GM06990 (cell line): ENCODE results near the gene SLCO1B3.
A peak's percentile ranks its signal among the peaks of the same experiment; 100 is the strongest.

ENCODE experiments used
- DNase-seq: peaks from one replicate; pipeline ENCODE4 v3.0.0-alpha.2; 2011; ENCODE audit not compliant: insufficient read length; ENCODE audit errors: extremely low read depth
- H3K27me3 ChIP-seq: replicated peaks from 2 replicates; pipeline ENCODE4 v1.6.0; 2011; ENCODE audit warnings: low read length; ENCODE audit not compliant: control insufficient read depth, insufficient read depth
- H3K36me3 ChIP-seq: 2 replicates; pipeline ENCODE4 v1.5.1; 2011; ENCODE audit warnings: low read length; ENCODE audit not compliant: control insufficient read depth, insufficient read depth
- H3K4me3 ChIP-seq: replicated peaks from 2 replicates; pipeline ENCODE4 v1.5.1; 2011; ENCODE audit warnings: low read depth, mild to moderate bottlenecking, control low read depth, low read length
- TF ChIP-seq, protein P1 (sequence below): IDR thresholded peaks from 2 replicates; pipeline ENCODE4 v1.5.1; 2011; ENCODE audit warnings: low read length, control low read depth, mild to moderate bottlenecking, inconsistent platforms; ENCODE audit not compliant: insufficient read depth, poor library complexity, severe bottlenecking

Gene SLCO1B3

GRCh38 chr12:20798554-20798953 lies 12.0 kb upstream of the SLCO1B3 start:
- DNase-seq = no peak
- Histone ChIP-seq H3K27me3 (no peaks in the 10 kb centered on the region), H3K36me3 (no peaks in the 10 kb centered on the region), H3K4me3 (no peak overlapping the region)
- TF ChIP-seq, protein P1, sequence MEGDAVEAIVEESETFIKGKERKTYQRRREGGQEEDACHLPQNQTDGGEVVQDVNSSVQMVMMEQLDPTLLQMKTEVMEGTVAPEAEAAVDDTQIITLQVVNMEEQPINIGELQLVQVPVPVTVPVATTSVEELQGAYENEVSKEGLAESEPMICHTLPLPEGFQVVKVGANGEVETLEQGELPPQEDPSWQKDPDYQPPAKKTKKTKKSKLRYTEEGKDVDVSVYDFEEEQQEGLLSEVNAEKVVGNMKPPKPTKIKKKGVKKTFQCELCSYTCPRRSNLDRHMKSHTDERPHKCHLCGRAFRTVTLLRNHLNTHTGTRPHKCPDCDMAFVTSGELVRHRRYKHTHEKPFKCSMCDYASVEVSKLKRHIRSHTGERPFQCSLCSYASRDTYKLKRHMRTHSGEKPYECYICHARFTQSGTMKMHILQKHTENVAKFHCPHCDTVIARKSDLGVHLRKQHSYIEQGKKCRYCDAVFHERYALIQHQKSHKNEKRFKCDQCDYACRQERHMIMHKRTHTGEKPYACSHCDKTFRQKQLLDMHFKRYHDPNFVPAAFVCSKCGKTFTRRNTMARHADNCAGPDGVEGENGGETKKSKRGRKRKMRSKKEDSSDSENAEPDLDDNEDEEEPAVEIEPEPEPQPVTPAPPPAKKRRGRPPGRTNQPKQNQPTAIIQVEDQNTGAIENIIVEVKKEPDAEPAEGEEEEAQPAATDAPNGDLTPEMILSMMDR = peak; percentile 7

DNA sequence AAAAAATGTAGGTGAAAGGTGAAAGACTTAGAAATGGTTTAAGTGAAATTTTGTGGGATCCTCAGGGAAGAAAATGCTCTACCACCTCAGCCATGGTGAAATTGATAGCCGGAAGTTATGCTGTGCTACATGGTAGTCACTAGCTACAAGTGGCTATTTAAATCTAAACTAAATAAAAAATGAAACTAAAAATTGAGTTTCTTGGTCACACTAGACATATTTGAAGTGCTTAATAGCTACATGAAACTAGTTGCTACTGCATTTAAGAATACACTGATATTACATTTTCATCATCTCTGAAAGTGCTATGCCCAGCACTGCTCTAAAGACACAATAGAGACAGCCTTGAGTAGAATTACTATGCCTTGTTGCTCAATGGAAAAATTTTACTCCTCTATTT lies 10.3 kb upstream of the SLCO1B3 start:
- Histone ChIP-seq H3K27me3 (no peaks in the 10 kb centered on the region), H3K36me3 (no peaks in the 10 kb centered on the region), H3K4me3 (no peak overlapping the region)
- DNase-seq = no peak
- TF ChIP-seq, protein P1 = no peak

GRCh38 chr12:20801035-20801434 lies 9.5 kb upstream of the SLCO1B3 start:
- Histone ChIP-seq H3K27me3 (no peaks in the 10 kb centered on the region), H3K4me3 (no peak overlapping the region), H3K36me3 (no peaks in the 10 kb centered on the region)
- no peak for DNase-seq
- TF ChIP-seq, protein P1 = no peak

DNA sequence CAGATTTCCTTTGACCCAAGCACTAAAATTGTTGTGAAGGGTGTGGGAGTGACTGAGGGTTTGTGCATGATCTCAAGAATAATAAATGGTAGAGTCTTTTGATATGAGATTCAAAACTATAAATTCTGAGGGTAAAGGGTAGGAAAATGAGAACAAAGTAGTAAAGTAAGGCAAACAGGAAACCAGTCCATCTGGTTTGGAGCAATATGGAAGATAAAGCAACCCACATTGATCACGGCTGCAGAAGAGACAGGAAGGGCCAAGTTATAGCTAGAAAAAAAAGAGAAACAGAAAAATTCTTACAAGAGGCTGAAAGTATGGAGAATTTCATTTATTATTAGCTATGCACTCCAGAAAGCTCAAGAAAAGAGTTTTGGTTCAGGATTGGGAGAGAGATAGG lies 4.6 kb upstream of the SLCO1B3 start:
- no peaks in the 10 kb centered on the region for H3K36me3 ChIP-seq
- H3K27me3 ChIP-seq = no peaks in the 10 kb centered on the region
- TF ChIP-seq, protein P1 = no peak
- DNase-seq = no peak
- no peak overlapping the region for H3K4me3 ChIP-seq

GRCh38 chr12:20807192-20808080 lies 3.1 kb upstream of the SLCO1B3 start:
- Histone ChIP-seq H3K36me3 (no peaks in the 10 kb centered on the region), H3K27me3 (no peaks in the 10 kb centered on the region), H3K4me3 (no peak overlapping the region)
- DNase-seq = no peak
- TF ChIP-seq, protein P1 = no peak
